ENCODE measurements around the gene TEX36.

- TF ChIP-seq POLR2A (IDR thresholded peaks at IDR 0.05) (no peak), CTCF (IDR thresholded peaks at IDR 0.05) (no peak)
These were observed 20.4 kb downstream of the TEX36 start for GRCh38 chr10:125662584-125662983.

Measured in esophagus squamous epithelium (tissue), 4 donors.